Keratinocyte (primary cell): ENCODE data around the gene MAP1LC3B2.
A peak's percentile ranks its signal among the peaks of the same experiment; 100 is the strongest.

ENCODE experiments used
- EZH2 ChIP-seq: IDR thresholded peaks from one replicate; pipeline ENCODE4 v1.6.1; 2012; ENCODE audit warnings: inconsistent platforms, mild to moderate bottlenecking, low read length, moderate library complexity
- TF ChIP-seq, protein P1 (sequence below), 3 experiments: IDR thresholded peaks in 1 of 3; conservative IDR thresholded peaks in 1 of 3; optimal IDR thresholded peaks in 1 of 3; 2 replicates in 2 of 3; 3 replicates in 1 of 3; pipeline versions ENCODE3 to v1.5.1; 2011; ENCODE audit warnings: low read length in 3 of 3, mild to moderate bottlenecking in 3 of 3, moderate library complexity in 2 of 3, control low read depth in 1 of 3, inconsistent platforms in 1 of 3; ENCODE audit not compliant: insufficient read depth in 2 of 3; ENCODE audit errors: extremely low read depth in 1 of 3

- no peak for TF ChIP-seq EZH2
- TF ChIP-seq, protein P1, sequence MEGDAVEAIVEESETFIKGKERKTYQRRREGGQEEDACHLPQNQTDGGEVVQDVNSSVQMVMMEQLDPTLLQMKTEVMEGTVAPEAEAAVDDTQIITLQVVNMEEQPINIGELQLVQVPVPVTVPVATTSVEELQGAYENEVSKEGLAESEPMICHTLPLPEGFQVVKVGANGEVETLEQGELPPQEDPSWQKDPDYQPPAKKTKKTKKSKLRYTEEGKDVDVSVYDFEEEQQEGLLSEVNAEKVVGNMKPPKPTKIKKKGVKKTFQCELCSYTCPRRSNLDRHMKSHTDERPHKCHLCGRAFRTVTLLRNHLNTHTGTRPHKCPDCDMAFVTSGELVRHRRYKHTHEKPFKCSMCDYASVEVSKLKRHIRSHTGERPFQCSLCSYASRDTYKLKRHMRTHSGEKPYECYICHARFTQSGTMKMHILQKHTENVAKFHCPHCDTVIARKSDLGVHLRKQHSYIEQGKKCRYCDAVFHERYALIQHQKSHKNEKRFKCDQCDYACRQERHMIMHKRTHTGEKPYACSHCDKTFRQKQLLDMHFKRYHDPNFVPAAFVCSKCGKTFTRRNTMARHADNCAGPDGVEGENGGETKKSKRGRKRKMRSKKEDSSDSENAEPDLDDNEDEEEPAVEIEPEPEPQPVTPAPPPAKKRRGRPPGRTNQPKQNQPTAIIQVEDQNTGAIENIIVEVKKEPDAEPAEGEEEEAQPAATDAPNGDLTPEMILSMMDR (optimal IDR thresholded peaks at IDR 0.05 in 1 of 3, IDR thresholded peaks at IDR 0.05 in 1 of 3, conservative IDR thresholded peaks at IDR 0.05 in 1 of 3; ENCODE audit: extremely low read depth in 1 of 3, insufficient read depth in 2 of 3, low read length in 3 of 3), result peak; percentile 16 to 49 (median 23)
Observed at GRCh38 chr12:116609319-116610114, 50.3 kb downstream of the MAP1LC3B2 start.
